Osteoblast (primary cell): ENCODE data around the gene TSPO. TPM values are rescaled to one million over a fixed set of nuclear protein-coding genes. Genes with fewer than 3 reads are reported as not detected.
A peak's percentile ranks its signal among the peaks of the same experiment; 100 is the strongest.

Source experiments
- DNase-seq: peaks from one replicate; pipeline ENCODE4 v3.0.0; 2011; ENCODE audit warnings: low spot score, mixed read lengths; ENCODE audit not compliant: insufficient read length; ENCODE audit errors: missing footprints
- H2AFZ ChIP-seq: 2 replicates; pipeline ENCODE4 v1.6.0; 2011; ENCODE audit warnings: mild to moderate bottlenecking, low read length
- H3K27ac ChIP-seq: 2 replicates; pipeline ENCODE4 v1.5.1; 2011; ENCODE audit warnings: mild to moderate bottlenecking, low read depth, low read length, moderate library complexity
- H3K27me3 ChIP-seq: 2 replicates; pipeline ENCODE4 v1.6.0; 2012; ENCODE audit warnings: mild to moderate bottlenecking, control low read depth, inconsistent platforms, low read length, moderate library complexity; ENCODE audit not compliant: insufficient read depth
- H3K36me3 ChIP-seq: 2 replicates; pipeline ENCODE4 v1.5.1; 2011; ENCODE audit warnings: mild to moderate bottlenecking, low read length, control low read depth, moderate library complexity; ENCODE audit not compliant: insufficient read depth
- H3K4me1 ChIP-seq: 2 replicates; pipeline ENCODE4 v1.5.1; 2011; ENCODE audit warnings: mild to moderate bottlenecking, low read length, control low read depth, moderate library complexity; ENCODE audit not compliant: insufficient read depth
- H3K4me2 ChIP-seq: 2 replicates; pipeline ENCODE4 v1.6.0; 2011; ENCODE audit warnings: mild to moderate bottlenecking, low read length; ENCODE audit not compliant: insufficient read depth
- H3K4me3 ChIP-seq: fragments of 200-600 bp; sonication (generic); 3 replicates; pipeline ENCODE4 v1.5.1; 2012; ENCODE audit warnings: mild to moderate bottlenecking, low read length, inconsistent platforms; ENCODE audit not compliant: insufficient read depth
- H3K79me2 ChIP-seq: 2 replicates; pipeline ENCODE4 v1.6.0; 2012; ENCODE audit warnings: mild to moderate bottlenecking, low read length, control low read depth, inconsistent platforms; ENCODE audit not compliant: insufficient read depth
- H3K9me3 ChIP-seq: 2 replicates; pipeline ENCODE4 v1.5.1; 2011; ENCODE audit warnings: low read depth, low read length, control low read depth
- H4K20me1 ChIP-seq: 2 replicates; pipeline ENCODE4 v1.6.0; 2012; ENCODE audit warnings: mild to moderate bottlenecking, low read length, control low read depth; ENCODE audit not compliant: insufficient read depth
- total RNA-seq: library from RNA; depleted of rRNA; stranded (reverse); fragments of >200 nt; gene quantifications from 2 replicates; pipeline ENCODE4 v1.2.3, GENCODE V29; 2012
- TF ChIP-seq, protein P1 (sequence below): IDR thresholded peaks from 2 replicates; pipeline ENCODE4 v1.5.1; 2011; ENCODE audit warnings: mild to moderate bottlenecking, low read depth, low read length, moderate library complexity; ENCODE audit errors: extremely low read depth

Gene TSPO
- total RNA-seq, 1 donor: 297 TPM

DNA sequence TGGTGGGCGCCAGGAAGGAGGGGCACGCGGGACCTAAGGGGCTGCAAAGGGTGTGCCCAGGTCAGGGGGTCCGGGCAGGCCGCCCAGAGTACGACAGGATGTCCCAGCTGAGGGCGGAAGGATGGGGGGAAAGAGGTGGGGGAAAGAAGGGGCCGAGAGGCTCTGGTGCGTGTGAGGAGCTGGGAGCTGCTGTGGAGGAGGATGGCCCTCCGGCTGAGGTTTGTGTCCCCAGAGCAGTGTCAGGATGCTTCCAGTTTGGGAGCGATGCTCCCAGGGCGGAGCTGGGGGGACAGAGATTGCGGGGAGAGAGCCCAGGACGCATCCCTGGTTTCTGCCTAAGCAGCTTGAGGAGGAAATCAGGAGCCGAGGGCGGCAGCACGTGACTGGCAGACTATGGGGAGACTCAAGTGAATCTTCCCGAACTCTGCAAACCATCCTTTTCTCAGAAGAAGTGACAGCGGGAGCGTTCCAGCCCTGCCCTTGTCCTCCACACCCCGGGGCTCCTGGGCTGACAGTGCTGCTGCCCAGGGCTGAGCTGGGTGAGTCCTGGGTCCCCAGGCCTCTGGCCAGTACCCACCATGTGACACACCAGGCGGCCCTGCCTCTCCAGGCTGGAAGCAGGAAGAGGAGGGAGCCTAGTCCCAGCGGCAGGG lies 55.3 kb downstream of the TSPO start:
- no peaks in the 10 kb centered on the region for H3K79me2 ChIP-seq
- no peaks in the 10 kb centered on the region for H3K9me3 ChIP-seq
- H2AFZ ChIP-seq: no peak overlapping the region
- no peak overlapping the region for H3K27ac ChIP-seq
- no peak for DNase-seq
- H3K4me1 ChIP-seq: no peaks in the 10 kb centered on the region
- no peaks in the 10 kb centered on the region for H3K36me3 ChIP-seq
- no peaks in the 10 kb centered on the region for H3K27me3 ChIP-seq
- no peaks in the 10 kb centered on the region for H4K20me1 ChIP-seq
- H3K4me2 ChIP-seq: no peak overlapping the region
- H3K4me3 ChIP-seq: no peak overlapping the region
- TF ChIP-seq, protein P1, sequence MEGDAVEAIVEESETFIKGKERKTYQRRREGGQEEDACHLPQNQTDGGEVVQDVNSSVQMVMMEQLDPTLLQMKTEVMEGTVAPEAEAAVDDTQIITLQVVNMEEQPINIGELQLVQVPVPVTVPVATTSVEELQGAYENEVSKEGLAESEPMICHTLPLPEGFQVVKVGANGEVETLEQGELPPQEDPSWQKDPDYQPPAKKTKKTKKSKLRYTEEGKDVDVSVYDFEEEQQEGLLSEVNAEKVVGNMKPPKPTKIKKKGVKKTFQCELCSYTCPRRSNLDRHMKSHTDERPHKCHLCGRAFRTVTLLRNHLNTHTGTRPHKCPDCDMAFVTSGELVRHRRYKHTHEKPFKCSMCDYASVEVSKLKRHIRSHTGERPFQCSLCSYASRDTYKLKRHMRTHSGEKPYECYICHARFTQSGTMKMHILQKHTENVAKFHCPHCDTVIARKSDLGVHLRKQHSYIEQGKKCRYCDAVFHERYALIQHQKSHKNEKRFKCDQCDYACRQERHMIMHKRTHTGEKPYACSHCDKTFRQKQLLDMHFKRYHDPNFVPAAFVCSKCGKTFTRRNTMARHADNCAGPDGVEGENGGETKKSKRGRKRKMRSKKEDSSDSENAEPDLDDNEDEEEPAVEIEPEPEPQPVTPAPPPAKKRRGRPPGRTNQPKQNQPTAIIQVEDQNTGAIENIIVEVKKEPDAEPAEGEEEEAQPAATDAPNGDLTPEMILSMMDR: no peak

DNA sequence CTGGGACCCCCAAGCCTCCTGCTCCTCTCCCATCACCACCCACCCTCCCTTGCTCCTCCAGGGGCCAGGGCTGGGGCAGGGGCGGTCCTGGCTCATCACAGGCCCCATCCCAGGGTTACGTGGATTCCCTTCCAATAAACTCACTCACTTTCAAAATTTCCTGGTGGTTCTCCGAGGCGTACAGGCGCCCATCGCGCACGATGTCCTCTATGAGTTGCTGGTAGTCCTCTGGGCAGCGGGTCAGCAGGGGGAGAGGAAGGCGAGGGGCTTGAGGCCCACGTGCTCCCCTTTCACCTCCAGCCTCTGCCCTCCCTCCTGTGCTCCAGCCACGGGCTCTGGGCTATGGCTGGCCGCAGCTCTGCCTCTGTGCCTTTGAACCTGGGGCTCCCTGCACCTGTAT lies 56.0 kb downstream of the TSPO start:
- DNase-seq: no peak
- Histone ChIP-seq H3K79me2 (no peaks in the 10 kb centered on the region), H3K27ac (no peak overlapping the region), H4K20me1 (no peaks in the 10 kb centered on the region), H3K27me3 (no peaks in the 10 kb centered on the region), H3K36me3 (no peaks in the 10 kb centered on the region), H3K4me2 (no peak overlapping the region), H2AFZ (no peak overlapping the region), H3K9me3 (no peaks in the 10 kb centered on the region), H3K4me1 (no peaks in the 10 kb centered on the region), H3K4me3 (no peak overlapping the region)
- TF ChIP-seq, protein P1: no peak

DNA sequence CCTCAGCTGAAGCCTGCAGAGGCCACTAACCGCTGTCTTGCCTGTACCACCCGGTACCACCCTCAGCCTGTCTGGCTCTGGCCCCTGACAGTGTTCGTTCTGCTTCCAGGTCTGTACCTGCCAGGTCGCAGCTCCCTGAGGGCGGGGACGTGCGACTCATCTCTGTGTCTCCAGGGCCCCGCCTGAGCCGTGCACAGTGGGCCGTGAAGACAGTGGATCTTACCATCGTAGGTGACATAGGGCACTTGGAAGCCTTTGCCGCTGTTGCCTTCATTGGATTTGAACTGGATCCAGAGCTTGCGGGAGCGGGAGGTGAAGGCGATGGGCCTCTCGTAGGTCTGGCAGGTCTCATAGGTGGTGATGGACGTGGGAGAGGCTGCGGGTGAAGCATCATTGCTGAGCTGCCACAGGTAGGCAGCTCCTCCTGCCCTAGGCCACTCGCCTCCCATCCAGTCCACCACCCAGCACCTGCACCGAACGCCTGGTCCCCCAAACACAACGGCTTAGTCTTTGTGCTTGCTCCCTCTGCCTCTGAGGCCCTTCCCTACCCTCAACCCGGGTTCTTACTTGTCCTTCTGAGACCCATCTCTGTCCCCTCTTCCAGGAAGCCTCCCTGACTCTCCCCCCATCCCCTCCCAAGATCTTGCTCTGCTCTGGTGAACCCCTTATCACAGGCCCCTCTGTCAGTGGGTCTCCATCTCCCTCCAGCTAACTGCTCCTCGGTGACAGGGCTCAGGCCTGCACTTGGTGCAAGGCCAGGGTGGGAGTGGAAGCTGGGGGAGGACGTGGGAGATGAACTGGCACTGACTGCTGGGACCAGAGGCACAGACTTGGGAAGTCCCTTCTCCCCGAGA lies 56.7 kb downstream of the TSPO start:
- Histone ChIP-seq H3K36me3 (no peaks in the 10 kb centered on the region), H3K4me2 (no peak overlapping the region), H3K27me3 (no peaks in the 10 kb centered on the region), H3K9me3 (no peaks in the 10 kb centered on the region), H3K4me1 (no peaks in the 10 kb centered on the region), H3K27ac (no peak overlapping the region), H4K20me1 (no peaks in the 10 kb centered on the region), H2AFZ (no peak overlapping the region), H3K4me3 (no peak overlapping the region), H3K79me2 (no peaks in the 10 kb centered on the region)
- DNase-seq: peak; percentile 84
- TF ChIP-seq, protein P1: no peak
